NCI-H1105 (cell line): ENCODE measurements around the gene COL28A1.

Experiments
- DNase-seq: peaks from one replicate; lab custom pipeline; 2025; lab: John Stamatoyannopoulos, UW

Gene COL28A1

DNA sequence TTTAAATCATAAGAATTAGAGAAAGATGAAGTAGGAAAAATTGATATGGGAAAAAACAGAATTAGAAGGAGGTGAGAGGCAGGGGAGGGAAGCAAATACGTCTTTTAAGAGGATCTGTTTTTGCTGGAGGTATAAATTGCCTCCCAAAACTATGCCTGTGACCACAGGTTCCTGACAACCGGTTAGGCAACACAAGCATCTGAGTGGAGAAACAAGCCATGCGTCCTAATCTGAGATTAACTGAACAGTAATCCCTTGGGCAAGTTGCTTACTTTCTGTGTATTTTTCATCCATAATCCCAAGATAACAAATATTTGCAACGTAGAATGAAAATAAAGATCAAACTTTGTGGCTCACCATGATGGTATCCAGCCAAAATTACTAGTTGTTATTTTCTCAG is 204.2 kb downstream of the COL28A1 start:
- DNase-seq, result no peak

- DNase-seq, result no peak
These were observed 204.7 kb downstream of the COL28A1 start for GRCh38 chr7:7330997-7331396.

- DNase-seq, result no peak
These were observed 206.3 kb downstream of the COL28A1 start for GRCh38 chr7:7329326-7329725.

- DNase-seq, result no peak
These were observed 208.2 kb downstream of the COL28A1 start for GRCh38 chr7:7327423-7327822.

GRCh38 chr7:7324698-7325097 is 211.0 kb downstream of the COL28A1 start:
- DNase-seq, result no peak

DNA sequence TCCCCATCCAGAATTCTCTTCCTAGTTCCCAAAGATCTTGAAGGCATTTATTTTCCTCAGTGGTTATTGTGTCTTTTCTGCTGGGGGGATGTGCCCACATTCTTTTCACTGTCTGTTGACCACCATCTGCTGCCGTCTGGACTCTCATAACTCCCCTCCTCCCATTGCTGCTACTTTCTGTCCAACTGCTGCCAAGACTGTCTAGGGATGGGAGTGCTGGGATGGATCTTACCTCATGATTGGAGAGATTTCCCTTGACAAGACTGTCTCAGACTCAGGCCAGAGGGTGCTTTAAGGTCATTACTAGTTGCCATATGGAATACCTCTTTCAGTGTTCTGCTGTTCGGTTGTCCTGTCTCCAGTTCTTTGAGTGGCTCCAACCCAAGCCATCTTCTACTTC is 211.8 kb downstream of the COL28A1 start:
- DNase-seq, result no peak

GRCh38 chr7:7323352-7323751 is 212.3 kb downstream of the COL28A1 start:
- no peak for DNase-seq

- DNase-seq, result no peak
These were observed 214.0 kb downstream of the COL28A1 start for GRCh38 chr7:7321681-7322080.

DNA sequence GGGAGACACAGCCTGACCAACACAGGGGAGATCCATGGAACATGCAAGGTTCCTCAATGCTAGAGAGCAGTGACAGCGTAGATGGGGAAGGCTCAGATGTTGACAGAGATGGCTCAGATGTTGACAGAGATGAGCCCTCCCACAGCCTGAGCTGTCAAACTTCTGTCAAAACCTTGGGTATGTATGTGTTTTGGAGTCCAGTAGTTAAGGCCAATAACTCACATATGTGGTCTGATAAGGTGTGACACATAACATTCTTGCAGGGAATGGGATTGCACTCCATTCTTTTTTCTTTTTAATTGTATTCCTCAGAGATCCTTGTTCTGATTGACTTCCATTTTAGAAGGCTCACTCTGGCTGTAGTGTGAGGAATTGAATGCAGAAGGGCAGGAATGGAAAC is 217.1 kb downstream of the COL28A1 start:
- no peak for DNase-seq

DNA sequence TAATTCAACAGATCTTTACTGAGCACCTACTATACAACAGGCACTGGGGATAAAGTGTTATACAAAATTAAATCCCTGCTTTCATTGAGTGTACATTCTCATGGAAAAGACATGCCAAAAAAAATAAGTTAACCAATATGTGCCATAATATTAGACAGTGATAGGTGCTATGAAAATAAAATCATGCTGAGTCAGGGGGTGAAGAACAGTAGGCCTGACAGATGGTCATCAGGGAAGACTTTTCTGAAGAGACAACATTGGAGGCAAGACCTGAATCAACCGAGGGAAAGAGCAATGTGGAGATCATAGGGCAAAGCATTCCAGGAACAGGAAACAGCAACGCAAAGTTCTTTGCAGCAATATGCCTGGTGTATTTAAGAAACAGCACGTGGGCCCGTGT is 217.8 kb downstream of the COL28A1 start:
- DNase-seq, result no peak

DNA sequence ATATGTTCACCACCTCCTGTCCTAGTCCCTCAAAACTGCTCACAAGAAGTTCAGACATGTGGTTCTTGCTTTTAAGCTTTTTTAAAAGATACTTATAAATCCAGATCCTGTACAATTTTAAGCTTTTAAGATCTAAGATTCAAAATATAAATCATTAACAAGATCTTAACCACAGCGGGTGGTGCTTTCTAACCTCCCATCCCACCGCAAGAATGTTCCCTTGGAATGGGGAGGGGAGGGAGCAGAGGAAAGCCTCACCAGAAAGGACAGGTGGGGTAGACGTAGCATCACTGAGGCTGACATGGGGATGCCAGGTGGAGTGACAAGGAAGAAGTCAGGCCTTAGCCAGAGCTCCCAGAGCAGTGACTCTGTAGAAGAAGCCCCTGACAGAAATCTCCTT is 219.8 kb downstream of the COL28A1 start:
- DNase-seq, result no peak

- DNase-seq, result no peak
These were observed 223.3 kb downstream of the COL28A1 start for GRCh38 chr7:7312323-7312722.

DNA sequence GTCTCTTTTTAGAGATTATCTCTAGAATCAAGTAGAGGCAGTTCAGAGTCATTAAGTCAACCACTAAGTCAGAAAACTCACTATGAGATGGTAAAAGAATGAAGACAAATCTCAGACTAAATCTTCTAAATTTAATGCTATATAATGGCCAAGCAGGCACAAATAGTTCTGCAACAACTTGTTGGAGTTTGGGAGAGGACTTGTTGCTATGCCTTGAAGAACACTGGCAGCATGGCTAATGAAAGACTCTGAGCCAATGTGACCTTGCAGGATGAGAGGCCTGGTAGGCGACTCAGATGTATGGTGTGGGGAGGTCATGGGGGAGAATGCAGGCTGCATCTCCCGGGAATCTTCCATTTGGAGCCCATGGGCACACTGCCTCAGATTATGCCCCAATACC is 224.7 kb downstream of the COL28A1 start:
- no peak for DNase-seq

- no peak for DNase-seq
These were observed 226.5 kb downstream of the COL28A1 start for GRCh38 chr7:7309203-7309602.
